Naive thymus-derived CD8-positive, alpha-beta T cell (primary cell): Measurements from ENCODE around the gene ANGPTL1. TPM values are rescaled to one million over a fixed set of nuclear protein-coding genes. Genes with fewer than 3 reads are reported as not detected.
"Not testable (repeated sequence)": the region's sequence is repeated elsewhere in the genome, so short reads cannot be mapped to it uniquely, and the experiment has no call there.

ENCODE experiments used
- ATAC-seq, 2 donors: fragments of 150-1000 bp; cut with Tn5 transposase in 1 of 2; sonication (Bioruptor Pico), chemical (Tn5 transposase) in 1 of 2; 1 replicate in 1 of 2; 2 replicates in 1 of 2; pipeline ENCODE4 v1.10.0; 2021; ENCODE audit warnings: mild to moderate bottlenecking in 2 of 2, moderate library complexity in 2 of 2
- POLR2A ChIA-PET: fragments of 350-600 bp; sonication (Branson Sonifier 250); formaldehyde crosslinking; loops from one replicate; lab custom pipeline; 2021; ENCODE audit warnings: antibody characterized with exemption; lab: Charles Lee
- DNase-seq, 10 donors: peaks; one replicate each; pipeline versions ENCODE4 v3.0.0 to v3.0.0-alpha.2; 2020 to 2022
- H3K27ac Mint-ChIP-seq, 10 donors: one replicate each; pipeline ENCODE4 v1.8.0; 2020 to 2022; ENCODE audit warnings: mild to moderate bottlenecking in 10 of 10, mixed read lengths in 10 of 10, moderate library complexity in 4 of 10, inconsistent platforms in 1 of 10
- H3K27me3 Mint-ChIP-seq, 5 donors: one replicate each; pipeline ENCODE4 v1.8.0; 2021 to 2022; ENCODE audit warnings: mixed read lengths in 5 of 5
- H3K36me3 Mint-ChIP-seq, 3 donors: one replicate each; pipeline ENCODE4 v1.8.0; 2020 to 2022; ENCODE audit warnings: mixed read lengths in 3 of 3, mild to moderate bottlenecking in 2 of 3, inconsistent platforms in 1 of 3
- H3K4me1 Mint-ChIP-seq, 4 donors: one replicate each; pipeline ENCODE4 v1.8.0; 2021 to 2022; ENCODE audit warnings: mixed read lengths in 4 of 4
- H3K4me3 Mint-ChIP-seq, 10 donors: one replicate each; pipeline ENCODE4 v1.8.0; 2020 to 2022; ENCODE audit warnings: mild to moderate bottlenecking in 10 of 10, mixed read lengths in 10 of 10, moderate library complexity in 6 of 10, inconsistent platforms in 1 of 10
- H3K9me3 Mint-ChIP-seq, 9 donors: one replicate each; pipeline ENCODE4 v1.8.0; 2020 to 2022; ENCODE audit warnings: mixed read lengths in 9 of 9, mild to moderate bottlenecking in 3 of 9, inconsistent platforms in 1 of 9, moderate library complexity in 1 of 9
- polyA plus RNA-seq, 3 donors: library from polyadenylated mRNA; unstranded; fragments of 300-500 nt; fragmentation: Illumina TruSeq; gene quantifications; one replicate each; pipeline ENCODE4 v1.2.3, GENCODE V29; 2021
- total RNA-seq, 8 experiments: library from RNA in 2 of 8; stranded (reverse) in 2 of 8; gene quantifications; one replicate each; pipeline ENCODE4 v1.2.3 and lab custom pipeline; 2021 to 2026

The ANGPTL1 gene
- total and polyA plus RNA-seq, 5 experiments from 2014 or later: not detected

- POLR2A ChIA-PET: no interaction called here
- H3K27me3 Mint-ChIP-seq: peaks cover 0 to 1% (median 0%) of the 10 kb centered on the region in 5 donors
- no peak overlapping the region for H3K27ac Mint-ChIP-seq
- peaks cover 4 to 8% (median 4%) of the 10 kb centered on the region in 3 donors for H3K36me3 Mint-ChIP-seq
- no peaks in the 10 kb centered on the region for H3K9me3 Mint-ChIP-seq
- no peak overlapping the region for H3K4me3 Mint-ChIP-seq
- ATAC-seq (no peak), DNase-seq (no peak)
- H3K4me1 Mint-ChIP-seq: no peaks in the 10 kb centered on the region
Observed at GRCh38 chr1:178857126-178857525, 13.8 kb downstream of the ANGPTL1 start.

- H3K27me3 Mint-ChIP-seq: no peaks in the 10 kb centered on the region
- POLR2A ChIA-PET: no interaction called here
- H3K4me3 Mint-ChIP-seq: no peak overlapping the region
- peaks cover 0 to 10% (median 7%) of the 10 kb centered on the region in 3 donors for H3K36me3 Mint-ChIP-seq
- ATAC-seq: no peak
- H3K4me1 Mint-ChIP-seq: no peaks in the 10 kb centered on the region
- H3K27ac Mint-ChIP-seq: no peak overlapping the region
- no peak for DNase-seq
- H3K9me3 Mint-ChIP-seq: no peaks in the 10 kb centered on the region
Observed at GRCh38 chr1:178849918-178850317, 21.0 kb downstream of the ANGPTL1 start.

GRCh38 chr1:178847919-178848318 lies 23.0 kb downstream of the ANGPTL1 start:
- POLR2A ChIA-PET, H3K9me3 Mint-ChIP-seq, ATAC-seq, H3K4me1 Mint-ChIP-seq, H3K27me3 Mint-ChIP-seq, H3K4me3 Mint-ChIP-seq, DNase-seq, H3K27ac Mint-ChIP-seq: not testable (repeated sequence)
- H3K36me3 Mint-ChIP-seq: peaks cover 0 to 10% (median 7%) of the 10 kb centered on the region in 3 donors

- no peak for ATAC-seq
Observed at GRCh38 chr1:178847396-178847849, 23.5 kb downstream of the ANGPTL1 start.

GRCh38 chr1:178846306-178846705 lies 24.6 kb downstream of the ANGPTL1 start:
- H3K4me1 Mint-ChIP-seq: no peaks in the 10 kb centered on the region
- no peak overlapping the region for H3K27ac Mint-ChIP-seq
- H3K9me3 Mint-ChIP-seq: no peaks in the 10 kb centered on the region
- POLR2A ChIA-PET: no interaction called here
- peaks cover 0 to 5% (median 0%) of the 10 kb centered on the region in 3 donors for H3K36me3 Mint-ChIP-seq
- ATAC-seq (no peak), DNase-seq (no peak)
- no peak overlapping the region for H3K4me3 Mint-ChIP-seq
- no peaks in the 10 kb centered on the region for H3K27me3 Mint-ChIP-seq

More at GRCh38 chr1:178847396-178847849, 23.5 kb downstream of the ANGPTL1 start:
- Mint-ChIP-seq H3K36me3 (peaks cover 0 to 8% (median 7%) of the 10 kb centered on the region in 3 donors), H3K27ac (no peak overlapping the region), H3K27me3 (no peaks in the 10 kb centered on the region), H3K9me3 (no peaks in the 10 kb centered on the region), H3K4me1 (no peaks in the 10 kb centered on the region), H3K4me3 (no peak overlapping the region)
- no peak for DNase-seq
- POLR2A ChIA-PET: no interaction called here

GRCh38 chr1:178844436-178844835 lies 26.4 kb downstream of the ANGPTL1 start:
- H3K36me3 Mint-ChIP-seq: peaks cover 0 to 5% (median 4%) of the 10 kb centered on the region in 3 donors
- ATAC-seq (no peak), DNase-seq (no peak)
- no peaks in the 10 kb centered on the region for H3K27me3 Mint-ChIP-seq
- H3K9me3 Mint-ChIP-seq: peaks cover 0 to 4% (median 0%) of the 10 kb centered on the region in 9 donors
- POLR2A ChIA-PET: no interaction called here
- no peaks in the 10 kb centered on the region for H3K4me1 Mint-ChIP-seq
- no peak overlapping the region for H3K27ac Mint-ChIP-seq
- H3K4me3 Mint-ChIP-seq: no peak overlapping the region

- ATAC-seq: no peak
- peaks cover 0 to 4% (median 0%) of the 10 kb centered on the region in 9 donors for H3K9me3 Mint-ChIP-seq
- POLR2A ChIA-PET: no interaction called here
Observed at GRCh38 chr1:178825167-178825566, 45.7 kb downstream of the ANGPTL1 start.

GRCh38 chr1:178821134-178821866 lies 49.6 kb downstream of the ANGPTL1 start:
- H3K36me3 Mint-ChIP-seq: peaks cover 19 to 47% (median 20%) of the 10 kb centered on the region in 3 donors
- no peaks in the 10 kb centered on the region for H3K27me3 Mint-ChIP-seq
- peaks cover 0 to 2% (median 0%) of the 10 kb centered on the region in 4 donors for H3K4me1 Mint-ChIP-seq
- POLR2A ChIA-PET: interaction anchor here (0.6 kb wide), 1 partner anchor 498 kb away, joined by 4 read pairs; no protein-coding TSS in a partner anchor
- DNase-seq: no peak
- no peak overlapping the region for H3K27ac Mint-ChIP-seq
- no peak overlapping the region for H3K4me3 Mint-ChIP-seq
- no peak for ATAC-seq
- H3K9me3 Mint-ChIP-seq: peaks cover 0 to 4% (median 0%) of the 10 kb centered on the region in 9 donors

More at GRCh38 chr1:178825167-178825566, 45.7 kb downstream of the ANGPTL1 start:
- no peak for DNase-seq
- Mint-ChIP-seq H3K27ac (no peak overlapping the region), H3K4me1 (no peaks in the 10 kb centered on the region), H3K27me3 (no peaks in the 10 kb centered on the region), H3K36me3 (peaks cover 19 to 34% (median 24%) of the 10 kb centered on the region in 3 donors), H3K4me3 (no peak overlapping the region)

GRCh38 chr1:178819123-178819522 lies 51.8 kb downstream of the ANGPTL1 start:
- Mint-ChIP-seq H3K4me1 (peaks cover 0 to 2% (median 0%) of the 10 kb centered on the region in 4 donors), H3K27me3 (no peaks in the 10 kb centered on the region), H3K4me3 (no peak overlapping the region), H3K9me3 (peaks cover 0 to 3% (median 0%) of the 10 kb centered on the region in 9 donors), H3K27ac (no peak overlapping the region), H3K36me3 (peaks cover 24 to 55% (median 29%) of the 10 kb centered on the region in 3 donors)
- POLR2A ChIA-PET: no interaction called here
- no peak for DNase-seq
- no peak for ATAC-seq

GRCh38 chr1:178818416-178818815 lies 52.5 kb downstream of the ANGPTL1 start:
- Mint-ChIP-seq H3K36me3 (peaks cover 17 to 50% (median 31%) of the 10 kb centered on the region in 3 donors), H3K27ac (no peak overlapping the region), H3K4me1 (peaks cover 0 to 2% (median 0%) of the 10 kb centered on the region in 4 donors), H3K4me3 (no peak overlapping the region), H3K9me3 (no peaks in the 10 kb centered on the region), H3K27me3 (no peaks in the 10 kb centered on the region)
- no peak for DNase-seq
- POLR2A ChIA-PET: no interaction called here
- ATAC-seq: no peak

GRCh38 chr1:178810585-178810984 lies 60.3 kb downstream of the ANGPTL1 start:
- H3K4me1 Mint-ChIP-seq: peaks cover 0 to 4% (median 0%) of the 10 kb centered on the region in 4 donors
- H3K9me3 Mint-ChIP-seq: no peaks in the 10 kb centered on the region
- H3K27ac Mint-ChIP-seq: no peak overlapping the region
- ATAC-seq (no peak), DNase-seq (no peak)
- H3K27me3 Mint-ChIP-seq: no peaks in the 10 kb centered on the region
- H3K4me3 Mint-ChIP-seq: no peak overlapping the region
- POLR2A ChIA-PET: no interaction called here
- peaks cover 14 to 49% (median 32%) of the 10 kb centered on the region in 3 donors for H3K36me3 Mint-ChIP-seq

GRCh38 chr1:178808529-178808928 lies 62.3 kb downstream of the ANGPTL1 start:
- POLR2A ChIA-PET: no interaction called here
- no peak for DNase-seq
- Mint-ChIP-seq H3K27me3 (no peaks in the 10 kb centered on the region), H3K9me3 (peaks cover 0 to 4% (median 0%) of the 10 kb centered on the region in 9 donors), H3K27ac (no peak overlapping the region), H3K36me3 (peaks cover 4 to 35% (median 17%) of the 10 kb centered on the region in 3 donors), H3K4me1 (peaks cover 0 to 4% (median 0%) of the 10 kb centered on the region in 4 donors), H3K4me3 (no peak overlapping the region)
- ATAC-seq: no peak

GRCh38 chr1:178806665-178807300 lies 64.1 kb downstream of the ANGPTL1 start:
- POLR2A ChIA-PET: no interaction called here
- DNase-seq (no peak), ATAC-seq (no peak)
- Mint-ChIP-seq H3K36me3 (peaks cover 3 to 26% (median 14%) of the 10 kb centered on the region in 3 donors), H3K27ac (peak overlapping the region in 2 of 10 donors; percentile 5 to 10), H3K4me3 (no peak overlapping the region), H3K27me3 (no peaks in the 10 kb centered on the region), H3K9me3 (peaks cover 0 to 4% (median 0%) of the 10 kb centered on the region in 9 donors), H3K4me1 (peaks cover 0 to 4% (median 0%) of the 10 kb centered on the region in 4 donors)
